GM21360 (cell line): Measurements from ENCODE around the gene ALMS1.
"Not testable (repeated sequence)": the region's sequence is repeated elsewhere in the genome, so short reads cannot be mapped to it uniquely, and the experiment has no call there.

Source experiments
- ATAC-seq: cut with Tn5 transposase; IDR thresholded peaks from one replicate; pipeline ENCODE4 v1.9.1; 2021; ENCODE audit warnings: mild to moderate bottlenecking, moderate library complexity; ENCODE audit not compliant: unreplicated experiment

The ALMS1 gene

GRCh38 chr2:73386894-73387636 is 1.4 kb downstream of the ALMS1 start:
- ATAC-seq: no peak

- no peak for ATAC-seq
Observed at GRCh38 chr2:73402386-73403103, 16.9 kb downstream of the ALMS1 start.

GRCh38 chr2:73403237-73403636 is 17.6 kb downstream of the ALMS1 start:
- no peak for ATAC-seq

- no peak for ATAC-seq
Observed at GRCh38 chr2:73404409-73404808, 18.8 kb downstream of the ALMS1 start.

GRCh38 chr2:73406996-73407395 is 21.4 kb downstream of the ALMS1 start:
- no peak for ATAC-seq

- ATAC-seq: no peak
Observed at GRCh38 chr2:73408198-73408597, 22.6 kb downstream of the ALMS1 start.

GRCh38 chr2:73414696-73415095 is 29.1 kb downstream of the ALMS1 start:
- ATAC-seq: no peak

GRCh38 chr2:73415906-73416305 is 30.3 kb downstream of the ALMS1 start:
- ATAC-seq: no peak

- ATAC-seq: no peak
Observed at GRCh38 chr2:73418343-73418742, 32.7 kb downstream of the ALMS1 start.

GRCh38 chr2:73423913-73424312 is 38.3 kb downstream of the ALMS1 start:
- no peak for ATAC-seq

GRCh38 chr2:73426176-73426575 is 40.5 kb downstream of the ALMS1 start:
- ATAC-seq: no peak

- ATAC-seq: no peak
Observed at GRCh38 chr2:73436019-73436418, 50.4 kb downstream of the ALMS1 start.

GRCh38 chr2:73444202-73444601 is 58.6 kb downstream of the ALMS1 start:
- ATAC-seq: no peak

GRCh38 chr2:73448856-73449255 is 63.2 kb downstream of the ALMS1 start:
- ATAC-seq: no peak

GRCh38 chr2:73449404-73449803 is 63.8 kb downstream of the ALMS1 start:
- ATAC-seq: no peak

GRCh38 chr2:73451263-73451972 is 65.8 kb downstream of the ALMS1 start:
- peak; percentile 95 for ATAC-seq

GRCh38 chr2:73457982-73458381 is 72.3 kb downstream of the ALMS1 start:
- no peak for ATAC-seq

GRCh38 chr2:73462388-73462787 is 76.8 kb downstream of the ALMS1 start:
- not testable (repeated sequence) for ATAC-seq

GRCh38 chr2:73468376-73468775 is 82.7 kb downstream of the ALMS1 start:
- no peak for ATAC-seq

- not testable (repeated sequence) for ATAC-seq
Observed at GRCh38 chr2:73483874-73484273, 98.2 kb downstream of the ALMS1 start.

GRCh38 chr2:73487112-73487657 is 101.5 kb downstream of the ALMS1 start:
- ATAC-seq: no peak
